HG03565 (cell line): Measurements from ENCODE around the gene OR2T6.
"Not testable (repeated sequence)": the region's sequence is repeated elsewhere in the genome, so short reads cannot be mapped to it uniquely, and the experiment has no call there.

ENCODE experiments used
- ATAC-seq: cut with Tn5 transposase; IDR thresholded peaks from one replicate; pipeline ENCODE4 v1.9.1; 2021; ENCODE audit warnings: mild to moderate bottlenecking, moderate library complexity; ENCODE audit not compliant: unreplicated experiment

OR2T6 gene, protein sequence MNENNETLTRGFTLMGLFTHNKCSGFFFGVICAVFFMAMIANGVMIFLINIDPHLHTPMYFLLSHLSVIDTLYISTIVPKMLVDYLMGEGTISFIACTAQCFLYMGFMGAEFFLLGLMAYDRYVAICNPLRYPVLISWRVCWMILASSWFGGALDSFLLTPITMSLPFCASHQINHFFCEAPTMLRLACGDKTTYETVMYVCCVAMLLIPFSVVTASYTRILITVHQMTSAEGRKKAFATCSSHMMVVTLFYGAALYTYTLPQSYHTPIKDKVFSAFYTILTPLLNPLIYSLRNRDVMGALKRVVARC

DNA sequence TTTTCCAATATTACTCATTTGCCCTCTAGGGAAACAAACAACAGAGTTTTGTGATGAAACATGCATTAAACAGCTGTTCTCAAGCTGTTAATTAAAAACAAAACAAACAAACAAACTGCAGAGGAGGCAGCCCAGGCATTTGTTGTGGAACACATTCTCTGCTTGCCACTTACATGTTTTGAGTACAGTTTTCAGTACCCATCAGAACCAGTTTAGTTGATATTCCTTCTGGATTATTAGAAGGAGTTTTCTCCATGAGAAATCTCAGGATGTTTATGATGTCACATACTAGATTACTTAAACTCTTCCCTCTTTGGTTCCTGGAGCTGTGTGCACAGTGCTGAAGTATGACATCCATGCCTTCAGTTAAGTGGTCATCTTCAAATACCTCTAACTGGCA, at the start of gene OR2T6:
OR2T6 (plus strand) TSS at position 301 of the 400 bp plus-strand sequence. CDS start 11,863 bp downstream, outside the sequence.
- ATAC-seq, result no peak

DNA sequence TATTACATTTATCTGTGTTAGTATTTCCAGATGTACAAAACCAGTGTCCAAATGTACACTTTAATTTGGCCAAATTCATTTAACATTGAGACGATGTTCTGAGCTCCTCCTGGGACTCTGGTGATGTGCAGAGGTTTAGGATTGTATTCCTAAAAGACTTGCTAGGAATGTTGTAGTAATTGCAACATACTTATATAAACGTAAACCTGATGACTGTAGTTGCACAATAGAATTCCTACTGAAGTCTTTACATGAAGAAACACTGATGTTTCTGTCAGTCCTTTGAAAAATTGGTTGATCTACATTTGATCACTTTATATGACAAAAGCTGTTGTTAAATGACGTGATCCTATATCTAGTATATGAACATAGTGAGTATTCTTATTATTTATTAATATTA, 32.1 kb upstream of the OR2T6 start:
- ATAC-seq, result no peak

DNA sequence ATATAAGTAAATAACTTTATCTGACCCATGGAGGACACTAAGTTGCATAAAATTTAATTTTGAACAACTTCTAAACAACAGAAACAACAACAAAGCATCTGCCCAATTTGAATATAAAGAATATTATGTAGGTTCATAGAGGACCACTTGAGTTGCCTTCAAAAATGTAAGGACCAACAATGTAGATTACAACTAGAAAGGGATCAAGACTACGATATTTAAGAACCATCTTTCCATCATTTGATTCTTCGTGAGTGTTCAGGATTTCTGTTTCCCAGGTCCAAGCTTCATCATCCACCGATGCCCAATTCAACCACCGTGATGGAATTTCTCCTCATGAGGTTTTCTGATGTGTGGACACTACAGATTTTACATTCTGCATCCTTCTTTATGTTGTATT, 27.1 kb upstream of the OR2T6 start, which contains the start of gene OR14C36:
OR14C36 (plus strand) TSS at position 301 of the 400 bp plus-strand sequence; CDS start at position 301, 0 bp downstream.
- no peak for ATAC-seq

- no peak for ATAC-seq
Observed at GRCh38 chr1:248359415-248359814, 16.1 kb upstream of the OR2T6 start.

GRCh38 chr1:248361121-248361715, 14.3 kb upstream of the OR2T6 start, which contains the start of gene OR2T4:
Gene OR2T4, plus strand, starts transcription at chr1:248361665. Its CDS starts 0 bp downstream, at chr1:248361665.
- no peak for ATAC-seq

- ATAC-seq, result no peak
Observed at GRCh38 chr1:248366609-248367008, 8.9 kb upstream of the OR2T6 start.

- ATAC-seq, result no peak
Observed at GRCh38 chr1:248372394-248372793, 3.2 kb upstream of the OR2T6 start.

- no peak for ATAC-seq
Observed at GRCh38 chr1:248373761-248374160, 1.8 kb upstream of the OR2T6 start.

DNA sequence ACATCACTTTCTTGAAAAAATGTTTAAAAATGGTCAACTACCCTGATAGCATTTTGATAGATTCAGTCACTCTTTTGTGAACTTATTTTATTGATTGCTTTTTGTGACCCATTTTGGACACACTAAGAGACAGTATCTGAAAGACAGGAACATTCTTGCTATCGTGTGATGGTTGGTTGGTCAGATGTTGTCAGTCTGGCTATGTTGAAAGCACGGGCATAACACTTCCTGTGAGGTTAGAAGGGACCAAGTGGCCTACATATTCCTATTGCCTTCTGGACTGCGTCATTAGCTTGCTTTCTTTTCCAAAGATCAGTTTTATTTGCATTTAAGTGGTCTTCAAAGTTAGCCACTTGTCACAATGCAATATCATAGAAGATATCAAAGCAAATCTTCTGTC, 1.4 kb downstream of the OR2T6 start:
- no peak for ATAC-seq

DNA sequence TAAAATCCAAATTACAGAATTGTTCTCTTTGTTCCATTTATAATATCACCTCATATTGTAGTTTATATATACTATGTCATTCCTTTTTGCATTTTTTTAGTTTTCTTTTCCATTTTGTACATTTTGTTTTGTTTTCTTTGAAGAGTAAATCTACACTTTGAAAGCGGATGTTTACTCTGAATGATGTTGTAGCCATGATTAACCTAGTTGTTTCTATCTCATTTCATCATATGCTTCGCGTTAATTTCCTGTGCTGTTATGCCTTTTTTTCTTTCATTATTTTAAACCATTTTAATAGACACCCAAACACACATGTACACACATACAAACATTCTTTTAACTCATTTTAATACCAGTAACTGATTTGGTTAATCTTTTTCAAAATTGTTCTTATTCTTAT, 5.3 kb downstream of the OR2T6 start:
- ATAC-seq, result no peak

DNA sequence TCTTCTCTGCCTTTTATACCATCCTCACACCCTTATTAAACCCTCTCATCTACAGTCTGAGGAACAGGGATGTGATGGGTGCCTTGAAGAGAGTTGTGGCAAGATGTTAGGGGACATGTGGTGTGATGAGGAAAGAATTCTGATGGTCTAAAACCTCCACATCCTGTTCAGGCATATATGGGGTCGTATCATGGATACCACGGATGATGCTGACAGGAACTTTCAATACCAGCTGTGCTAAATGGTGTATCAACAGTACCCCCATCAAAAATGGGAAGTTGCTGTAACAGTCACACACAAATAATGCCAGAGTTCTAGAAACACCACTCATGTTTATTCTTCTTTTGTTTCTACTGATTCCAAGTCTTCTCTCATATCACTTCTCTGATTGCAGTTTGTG, 12.9 kb downstream of the OR2T6 start:
- ATAC-seq, result no peak

DNA sequence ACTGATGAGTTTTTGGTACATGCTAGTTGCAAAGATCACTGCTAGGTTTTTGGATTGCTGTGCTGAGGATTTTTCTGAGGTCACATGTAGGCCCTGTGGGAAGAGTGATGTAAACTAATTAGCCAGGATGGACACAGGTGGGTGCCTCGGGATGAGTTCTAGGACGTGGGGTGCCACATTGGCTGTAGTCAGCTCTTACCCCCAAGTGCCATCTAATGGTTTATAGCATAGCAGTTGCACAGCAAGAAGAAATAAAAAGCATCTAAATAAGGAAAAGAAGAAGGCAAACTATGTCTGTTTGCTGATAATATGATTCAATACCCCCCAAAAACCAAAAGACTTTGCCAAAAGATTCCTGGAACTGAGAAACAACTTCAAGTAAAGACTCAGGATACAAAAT, 17.5 kb downstream of the OR2T6 start:
- ATAC-seq, result no peak

GRCh38 chr1:248402748-248403147, 27.2 kb downstream of the OR2T6 start, which contains the start of gene OR2T1:
Gene OR2T1, plus strand, starts transcription at chr1:248403048. Its CDS starts 3,100 bp downstream, at chr1:248406148.
- ATAC-seq, result no peak

GRCh38 chr1:248404024-248404423, 28.5 kb downstream of the OR2T6 start:
- no peak for ATAC-seq

- ATAC-seq, result peak; percentile 45
Observed at GRCh38 chr1:248406721-248407692, 31.5 kb downstream of the OR2T6 start.

DNA sequence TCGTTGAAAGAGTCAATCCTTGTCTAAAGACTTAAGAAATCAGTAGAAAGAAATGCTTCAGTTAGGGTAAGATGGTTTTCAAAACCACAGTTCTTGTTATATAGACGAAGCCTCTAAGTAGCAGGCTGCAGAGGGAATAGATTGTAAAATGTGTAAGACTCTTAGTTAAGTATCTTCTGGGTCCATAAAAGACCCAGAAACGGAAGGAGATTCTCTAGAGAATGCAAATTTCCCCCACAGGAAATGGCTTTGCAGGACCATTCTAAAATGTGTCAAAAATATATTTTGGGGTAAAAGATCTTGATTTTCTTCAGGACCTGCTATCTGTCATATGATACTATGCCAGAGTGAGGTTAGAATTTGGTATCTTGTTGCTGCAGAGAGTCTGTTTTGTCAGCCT, 40.7 kb downstream of the OR2T6 start:
- ATAC-seq, result no peak

DNA sequence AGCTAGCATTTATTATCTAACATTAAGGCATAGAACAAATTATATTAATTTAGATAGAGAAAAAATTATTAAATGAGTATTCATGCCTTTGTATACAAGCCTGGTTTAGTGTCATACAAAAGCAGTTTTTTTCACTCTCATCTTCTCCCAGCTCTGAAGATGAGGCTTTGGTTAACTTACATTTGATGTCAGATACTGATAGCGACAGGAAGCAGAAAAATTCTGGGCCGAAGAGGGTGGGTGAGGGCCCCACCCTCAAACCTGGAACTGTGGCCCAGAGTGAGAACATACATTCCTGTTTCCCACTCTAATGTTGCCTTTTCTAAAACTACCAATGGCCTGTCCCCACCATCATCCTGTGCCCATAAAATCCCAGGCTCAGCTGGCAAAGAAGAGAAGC, 42.3 kb downstream of the OR2T6 start:
- ATAC-seq, result no peak

GRCh38 chr1:248421384-248421783, 45.8 kb downstream of the OR2T6 start:
- no peak for ATAC-seq

DNA sequence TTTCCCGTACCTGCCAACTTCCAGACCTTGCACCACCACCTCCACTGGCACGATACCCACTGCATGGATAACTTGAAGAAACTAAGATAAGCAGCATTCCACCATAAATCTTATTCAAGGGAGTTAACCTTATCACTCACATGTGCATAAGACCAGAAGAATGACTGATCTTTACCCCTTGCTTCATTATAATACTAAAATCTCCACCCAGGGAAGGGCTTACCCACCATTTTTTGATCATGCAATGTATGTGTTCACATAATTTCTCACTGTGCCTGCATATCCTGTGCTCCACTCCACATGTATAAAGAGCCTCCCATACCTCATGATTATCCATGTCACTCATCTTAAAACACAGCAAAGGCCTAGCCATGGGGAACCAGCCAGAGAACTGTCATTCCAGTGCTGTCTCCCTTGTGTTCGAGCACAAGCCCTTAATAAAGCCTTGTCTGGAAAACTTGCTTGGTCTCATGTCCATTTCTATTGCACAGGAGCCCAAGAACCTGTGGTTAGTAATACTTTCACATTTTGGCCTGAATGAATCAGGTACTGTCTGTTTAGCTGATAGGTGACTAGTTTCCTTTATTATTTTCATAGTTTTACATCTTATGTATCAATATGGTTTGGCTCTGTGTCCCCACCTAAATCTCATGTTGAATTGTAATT, 52.1 kb downstream of the OR2T6 start:
- ATAC-seq, result peak; percentile 33

- ATAC-seq, result peak; percentile 94
Observed at GRCh38 chr1:248428192-248428533, 52.6 kb downstream of the OR2T6 start.

GRCh38 chr1:248431683-248432082, 56.1 kb downstream of the OR2T6 start:
- not testable (repeated sequence) for ATAC-seq
